Measurements from ENCODE around the gene CYSLTR1.

Gene CYSLTR1, protein sequence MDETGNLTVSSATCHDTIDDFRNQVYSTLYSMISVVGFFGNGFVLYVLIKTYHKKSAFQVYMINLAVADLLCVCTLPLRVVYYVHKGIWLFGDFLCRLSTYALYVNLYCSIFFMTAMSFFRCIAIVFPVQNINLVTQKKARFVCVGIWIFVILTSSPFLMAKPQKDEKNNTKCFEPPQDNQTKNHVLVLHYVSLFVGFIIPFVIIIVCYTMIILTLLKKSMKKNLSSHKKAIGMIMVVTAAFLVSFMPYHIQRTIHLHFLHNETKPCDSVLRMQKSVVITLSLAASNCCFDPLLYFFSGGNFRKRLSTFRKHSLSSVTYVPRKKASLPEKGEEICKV

GRCh38 chrX:78327370-78328086, at the start of gene CYSLTR1:
Gene CYSLTR1, minus strand, starts transcription at chrX:78327611. Its CDS starts 53,865 bp downstream, at chrX:78273746.
- no peak within 1 kb of the TSS for H3K4me3 ChIP-seq (replicated peaks; ENCODE audit: low read depth, low read length)
- TF ChIP-seq, protein P1, sequence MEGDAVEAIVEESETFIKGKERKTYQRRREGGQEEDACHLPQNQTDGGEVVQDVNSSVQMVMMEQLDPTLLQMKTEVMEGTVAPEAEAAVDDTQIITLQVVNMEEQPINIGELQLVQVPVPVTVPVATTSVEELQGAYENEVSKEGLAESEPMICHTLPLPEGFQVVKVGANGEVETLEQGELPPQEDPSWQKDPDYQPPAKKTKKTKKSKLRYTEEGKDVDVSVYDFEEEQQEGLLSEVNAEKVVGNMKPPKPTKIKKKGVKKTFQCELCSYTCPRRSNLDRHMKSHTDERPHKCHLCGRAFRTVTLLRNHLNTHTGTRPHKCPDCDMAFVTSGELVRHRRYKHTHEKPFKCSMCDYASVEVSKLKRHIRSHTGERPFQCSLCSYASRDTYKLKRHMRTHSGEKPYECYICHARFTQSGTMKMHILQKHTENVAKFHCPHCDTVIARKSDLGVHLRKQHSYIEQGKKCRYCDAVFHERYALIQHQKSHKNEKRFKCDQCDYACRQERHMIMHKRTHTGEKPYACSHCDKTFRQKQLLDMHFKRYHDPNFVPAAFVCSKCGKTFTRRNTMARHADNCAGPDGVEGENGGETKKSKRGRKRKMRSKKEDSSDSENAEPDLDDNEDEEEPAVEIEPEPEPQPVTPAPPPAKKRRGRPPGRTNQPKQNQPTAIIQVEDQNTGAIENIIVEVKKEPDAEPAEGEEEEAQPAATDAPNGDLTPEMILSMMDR (IDR thresholded peaks at IDR 0.05; ENCODE audit: low read depth, low read length, missing control alignments) = no peak
- DNase-seq (ENCODE audit: extremely low read depth, low read depth) = no peak

DNA sequence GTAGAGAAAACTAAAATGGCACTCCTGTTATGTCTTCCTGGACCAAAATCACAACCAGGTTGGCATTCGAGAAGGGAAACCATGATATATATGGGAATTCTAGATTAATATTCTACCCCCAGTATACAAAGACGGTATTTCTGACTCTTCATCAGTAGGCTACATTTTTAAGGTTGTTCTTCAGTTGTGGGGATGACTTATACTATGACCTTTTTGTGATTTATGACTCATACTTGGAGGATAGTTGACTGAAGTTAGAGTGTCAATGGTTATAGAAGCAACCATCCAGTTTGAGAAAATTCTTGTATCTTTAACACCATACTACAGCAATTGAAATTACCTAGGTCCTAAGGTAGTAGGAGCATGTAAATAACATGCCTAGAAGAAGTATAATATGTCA, 49.8 kb upstream of the CYSLTR1 start:
- no peak for DNase-seq (ENCODE audit: extremely low read depth, low read depth)
- TF ChIP-seq, protein P1 (IDR thresholded peaks at IDR 0.05; ENCODE audit: low read depth, low read length, missing control alignments) = no peak
- H3K4me3 ChIP-seq (replicated peaks; ENCODE audit: low read depth, low read length) = no peak overlapping the region

DNA sequence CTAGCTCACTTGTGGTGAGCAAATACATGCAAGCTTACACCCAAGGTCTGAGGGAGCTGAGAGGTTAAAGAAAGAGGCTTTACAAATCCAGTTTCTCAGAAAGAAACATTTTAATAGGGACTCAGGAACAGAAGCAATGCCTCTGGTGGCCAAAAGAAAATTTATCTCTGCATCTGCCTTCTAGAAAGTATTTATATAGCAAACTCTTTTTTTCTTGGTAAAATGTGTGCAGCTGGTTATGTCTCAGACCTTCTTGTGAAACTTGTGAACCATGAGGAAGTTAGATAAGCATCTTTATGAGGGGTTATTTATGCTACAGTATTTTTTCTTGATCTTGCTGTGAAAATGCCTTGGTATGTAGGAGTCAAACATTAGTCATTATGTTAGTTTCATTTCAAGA, 48.5 kb upstream of the CYSLTR1 start:
- H3K4me3 ChIP-seq (replicated peaks; ENCODE audit: low read depth, low read length) = no peak overlapping the region
- TF ChIP-seq, protein P1 (IDR thresholded peaks at IDR 0.05; ENCODE audit: low read depth, low read length, missing control alignments) = no peak
- DNase-seq (ENCODE audit: extremely low read depth, low read depth) = no peak

GRCh38 chrX:78366576-78366975, 39.2 kb upstream of the CYSLTR1 start:
- no peak for DNase-seq (ENCODE audit: extremely low read depth, low read depth)
- TF ChIP-seq, protein P1 (IDR thresholded peaks at IDR 0.05; ENCODE audit: low read depth, low read length, missing control alignments) = no peak
- H3K4me3 ChIP-seq (replicated peaks; ENCODE audit: low read depth, low read length) = no peak overlapping the region

GRCh38 chrX:78357342-78358055, 30.1 kb upstream of the CYSLTR1 start:
- H3K4me3 ChIP-seq (replicated peaks; ENCODE audit: low read depth, low read length) = no peak overlapping the region
- no peak for DNase-seq (ENCODE audit: extremely low read depth, low read depth)
- TF ChIP-seq, protein P1 (IDR thresholded peaks at IDR 0.05; ENCODE audit: low read depth, low read length, missing control alignments) = no peak

GRCh38 chrX:78333521-78333920, 6.1 kb upstream of the CYSLTR1 start:
- TF ChIP-seq, protein P1 (IDR thresholded peaks at IDR 0.05; ENCODE audit: low read depth, low read length, missing control alignments) = no peak
- no peak overlapping the region for H3K4me3 ChIP-seq (replicated peaks; ENCODE audit: low read depth, low read length)
- DNase-seq (ENCODE audit: extremely low read depth, low read depth) = no peak

Data from HFF-Myc (cell line).